ENCODE results near the gene GRM4. TPM values are rescaled to one million over a fixed set of nuclear protein-coding genes. Genes with fewer than 3 reads are reported as not detected.

Gene GRM4
- total RNA-seq, 1 experiment from 2014 or later, result not detected

GRCh38 chr6:34056305-34057108, 89.4 kb downstream of the GRM4 start:
- Mint-ChIP-seq H3K9me3 (ENCODE audit: low read depth, unreplicated experiment) (no peaks in the 10 kb centered on the region), H3K36me3 (ENCODE audit: insufficient read depth, unreplicated experiment) (no peaks in the 10 kb centered on the region), H3K4me3 (ENCODE audit: low read depth, unreplicated experiment) (no peak overlapping the region), H3K4me1 (ENCODE audit: low read depth, unreplicated experiment) (peaks cover 14% of the 10 kb centered on the region), H3K27me3 (ENCODE audit: unreplicated experiment) (peaks cover 97% of the 10 kb centered on the region), H3K27ac (ENCODE audit: unreplicated experiment) (no peak overlapping the region)
- TF ChIP-seq CTCF (IDR thresholded peaks at IDR 0.05; ENCODE audit: unreplicated experiment), result no peak
- no TSS peak for BruUV-seq (replicated peaks)
- CTCF ChIA-PET, result interaction anchor here (0.7 to 1.1 kb wide), 2 partner anchors 8 to 77 kb away, joined by 3 to 4 read pairs; no protein-coding TSS in a partner anchor
- DNase-seq, result peak; percentile 83
- intact Hi-C loops (cut with micrococcal nuclease; ENCODE audit: unreplicated experiment), result no loop called here

GRCh38 chr6:34055223-34055933, 90.5 kb downstream of the GRM4 start:
- DNase-seq, result peak; percentile 87
- Mint-ChIP-seq H3K4me3 (ENCODE audit: low read depth, unreplicated experiment) (no peak overlapping the region), H3K9me3 (ENCODE audit: low read depth, unreplicated experiment) (no peaks in the 10 kb centered on the region), H3K27me3 (ENCODE audit: unreplicated experiment) (peaks cover 97% of the 10 kb centered on the region), H3K4me1 (ENCODE audit: low read depth, unreplicated experiment) (peaks cover 14% of the 10 kb centered on the region), H3K36me3 (ENCODE audit: insufficient read depth, unreplicated experiment) (no peaks in the 10 kb centered on the region), H3K27ac (ENCODE audit: unreplicated experiment) (no peak overlapping the region)
- intact Hi-C loops (cut with micrococcal nuclease; ENCODE audit: unreplicated experiment), result loop anchor here (2.0 kb wide), 1 partner anchor 99 kb away; no protein-coding TSS in a partner anchor
- peak; percentile 96 for TF ChIP-seq CTCF (IDR thresholded peaks at IDR 0.05; ENCODE audit: unreplicated experiment)
- CTCF ChIA-PET, result interaction anchor here (0.5 to 1.3 kb wide), 38 partner anchors 8 to 554 kb away, joined by 3 to 37 read pairs (median 4); partner anchors contain the start of genes GRM4 and UQCC2
- BruUV-seq (replicated peaks), result no TSS peak

GRCh38 chr6:34053721-34054120, 92.2 kb downstream of the GRM4 start:
- CTCF ChIA-PET, result interaction anchor here (1.2 kb wide), 1 partner anchor 104 kb away, joined by 3 read pairs; no protein-coding TSS in a partner anchor
- H3K27ac Mint-ChIP-seq (ENCODE audit: unreplicated experiment), result no peak overlapping the region
- no peak overlapping the region for H3K4me3 Mint-ChIP-seq (ENCODE audit: low read depth, unreplicated experiment)
- TF ChIP-seq CTCF (IDR thresholded peaks at IDR 0.05; ENCODE audit: unreplicated experiment), result no peak
- peaks cover 97% of the 10 kb centered on the region for H3K27me3 Mint-ChIP-seq (ENCODE audit: unreplicated experiment)
- peaks cover 14% of the 10 kb centered on the region for H3K4me1 Mint-ChIP-seq (ENCODE audit: low read depth, unreplicated experiment)
- no TSS peak for BruUV-seq (replicated peaks)
- intact Hi-C loops (cut with micrococcal nuclease; ENCODE audit: unreplicated experiment), result loop anchor here (2.0 kb wide), 1 partner anchor 101 kb away; no protein-coding TSS in a partner anchor
- DNase-seq, result no peak
- H3K9me3 Mint-ChIP-seq (ENCODE audit: low read depth, unreplicated experiment), result no peaks in the 10 kb centered on the region
- no peaks in the 10 kb centered on the region for H3K36me3 Mint-ChIP-seq (ENCODE audit: insufficient read depth, unreplicated experiment)

- no peak for TF ChIP-seq CTCF (IDR thresholded peaks at IDR 0.05; ENCODE audit: unreplicated experiment)
- BruUV-seq (replicated peaks), result no TSS peak
Observed at GRCh38 chr6:34052918-34053608, 92.8 kb downstream of the GRM4 start.

More at GRCh38 chr6:34052918-34053608, 92.8 kb downstream of the GRM4 start:
- H3K27ac Mint-ChIP-seq (ENCODE audit: unreplicated experiment), result no peak overlapping the region
- H3K9me3 Mint-ChIP-seq (ENCODE audit: low read depth, unreplicated experiment), result no peaks in the 10 kb centered on the region
- intact Hi-C loops (cut with micrococcal nuclease; ENCODE audit: unreplicated experiment), result no loop called here
- CTCF ChIA-PET, result interaction anchor here (1.0 to 1.2 kb wide), 4 partner anchors 13 to 191 kb away, joined by 3 to 6 read pairs (median 4); no protein-coding TSS in a partner anchor
- peaks cover 97% of the 10 kb centered on the region for H3K27me3 Mint-ChIP-seq (ENCODE audit: unreplicated experiment)
- no peaks in the 10 kb centered on the region for H3K36me3 Mint-ChIP-seq (ENCODE audit: insufficient read depth, unreplicated experiment)
- no peak for DNase-seq
- peaks cover 14% of the 10 kb centered on the region for H3K4me1 Mint-ChIP-seq (ENCODE audit: low read depth, unreplicated experiment)
- no peak overlapping the region for H3K4me3 Mint-ChIP-seq (ENCODE audit: low read depth, unreplicated experiment)
